Gastrocnemius medialis (tissue), 4 donors: ENCODE data around the gene GRAP. TPM values are rescaled to one million over a fixed set of nuclear protein-coding genes. Genes with fewer than 3 reads are reported as not detected.
"Not testable (repeated sequence)": the region's sequence is repeated elsewhere in the genome, so short reads cannot be mapped to it uniquely, and the experiment has no call there.

ENCODE experiments used
- ATAC-seq, 2 donors: fragments of 150-250 bp; one replicate each; pipeline ENCODE4 v1.9.1; 2016
- DNase-seq, 2 donors: peaks; one replicate each; pipeline ENCODE4 v3.0.0-alpha.2; 2019
- H3K27ac ChIP-seq, 4 donors: fragments of 200-600 bp; sonication (generic); 1 replicate in 1 of 4; 2 replicates in 3 of 4; pipeline ENCODE4 v1.5.1; 2016 to 2018; ENCODE audit warnings: mild to moderate bottlenecking in 2 of 4, moderate library complexity in 1 of 4
- H3K27me3 ChIP-seq, 3 donors: fragments of 200-600 bp; sonication (generic) in 2 of 3; 1 replicate in 1 of 3; 2 replicates in 2 of 3; pipeline versions ENCODE4 v1.5.1 to v1.6.0; 2016 to 2019; ENCODE audit warnings: mild to moderate bottlenecking in 1 of 3, moderate library complexity in 1 of 3
- H3K36me3 ChIP-seq, 2 donors: fragments of 200-600 bp; sonication (generic) in 1 of 2; one replicate each; pipeline ENCODE4 v1.5.1; 2017 to 2018
- H3K4me1 ChIP-seq, 2 donors: fragments of 200-600 bp; sonication (generic) in 1 of 2; one replicate each; pipeline ENCODE4 v1.5.1; 2016 to 2017; ENCODE audit warnings: mild to moderate bottlenecking in 2 of 2
- H3K4me3 ChIP-seq, 4 donors: fragments of 200-600 bp; sonication (generic) in 3 of 4; 1 replicate in 1 of 4; 2 replicates in 3 of 4; pipeline ENCODE4 v1.5.1; 2016 to 2019; ENCODE audit warnings: mild to moderate bottlenecking in 2 of 4
- H3K9me3 ChIP-seq, 3 donors: fragments of 200-600 bp; sonication (generic) in 2 of 3; 1 replicate in 1 of 3; 2 replicates in 2 of 3; pipeline ENCODE4 v1.5.1; 2016 to 2019
- CTCF ChIP-seq, 5 experiments: fragments of 450-650 bp in 3 of 5; fragments of 200-600 bp in 2 of 5; sonication (generic) in 2 of 5; IDR thresholded peaks in 4 of 5; conservative IDR thresholded peaks in 1 of 5; 1 replicate in 4 of 5; 2 replicates in 1 of 5; pipeline ENCODE4 v1.5.1; 2016 to 2019; ENCODE audit warnings: antibody characterized with exemption in 5 of 5, mild to moderate bottlenecking in 3 of 5, moderate library complexity in 3 of 5
- POLR2A ChIP-seq, 2 donors: fragments of 450-650 bp; IDR thresholded peaks; one replicate each; pipeline ENCODE4 v1.6.1; 2017; ENCODE audit warnings: antibody characterized with exemption in 2 of 2, mild to moderate bottlenecking in 2 of 2, moderate library complexity in 2 of 2
- in situ Hi-C, 4 donors: fragments of 200-750 bp; cut with MboI; loops; one replicate each; pipeline versions ENCODE4 v1.15.0 to v1.8.0; 2017; ENCODE audit warnings: low sequenced_read_pairs in 4 of 4
- intact Hi-C: fragments of 100-400 bp; cut with DNase I; formaldehyde crosslinking; loops from one replicate; pipeline ENCODE4 v1.15.1; 2023; ENCODE audit warnings: low total_unique reads
- total RNA-seq, 4 donors: library from RNA; depleted of rRNA; stranded (reverse); fragments of >200 nt; gene quantifications; one replicate each; pipeline versions ENCODE4 v1.1.0 to v1.2.3, GENCODE V29; 2016

The GRAP gene
- total RNA-seq, 4 donors from 2014 or later: 0.36 to 1.7 (median 0.94) TPM

GRCh38 chr17:19021622-19022083 lies 25.1 kb downstream of the GRAP start:
- in situ Hi-C loops: loop anchor here in 1 of 4 donors (25.0 kb wide), 1 partner anchor 209 kb away; no protein-coding TSS in a partner anchor
- TF ChIP-seq CTCF (IDR thresholded peaks at IDR 0.05 in 4 of 5, conservative IDR thresholded peaks at IDR 0.05 in 1 of 5) (no peak), POLR2A (IDR thresholded peaks at IDR 0.05) (no peak)
- Histone ChIP-seq H3K36me3 (no peaks in the 10 kb centered on the region), H3K27ac (no peak overlapping the region), H3K4me1 (no peaks in the 10 kb centered on the region), H3K27me3 (no peaks in the 10 kb centered on the region), H3K9me3 (no peaks in the 10 kb centered on the region), H3K4me3 (no peak overlapping the region)
- intact Hi-C loops: loop anchor here (5.0 kb wide), 1 partner anchor 54 kb away; no protein-coding TSS in a partner anchor
- DNase-seq (no peak), ATAC-seq (no peak)

GRCh38 chr17:19021011-19021621 lies 25.6 kb downstream of the GRAP start:
- ATAC-seq, H3K27ac ChIP-seq, DNase-seq, H3K4me1 ChIP-seq, H3K9me3 ChIP-seq, H3K27me3 ChIP-seq, H3K36me3 ChIP-seq, H3K4me3 ChIP-seq: not testable (repeated sequence)
- intact Hi-C loops (loop anchor here (5.0 kb wide), 1 partner anchor 54 kb away; no protein-coding TSS in a partner anchor), in situ Hi-C loops (loop anchor here in 1 of 4 donors (25.0 kb wide), 1 partner anchor 209 kb away; no protein-coding TSS in a partner anchor)

GRCh38 chr17:19020016-19020415 lies 26.7 kb downstream of the GRAP start:
- TF ChIP-seq CTCF (IDR thresholded peaks at IDR 0.05 in 4 of 5, conservative IDR thresholded peaks at IDR 0.05 in 1 of 5) (no peak), POLR2A (IDR thresholded peaks at IDR 0.05) (no peak)
- no peak for DNase-seq
- in situ Hi-C loops (loop anchor here in 1 of 4 donors (25.0 kb wide), 1 partner anchor 208 kb away; no protein-coding TSS in a partner anchor), intact Hi-C loops (loop anchor here (5.0 kb wide), 1 partner anchor 53 kb away; no protein-coding TSS in a partner anchor)
- Histone ChIP-seq H3K9me3 (no peaks in the 10 kb centered on the region), H3K27me3 (no peaks in the 10 kb centered on the region), H3K27ac (no peak overlapping the region), H3K4me3 (no peak overlapping the region), H3K4me1 (no peaks in the 10 kb centered on the region), H3K36me3 (no peaks in the 10 kb centered on the region)
- ATAC-seq: no peak

- no peak overlapping the region for H3K27ac ChIP-seq
- H3K27me3 ChIP-seq: no peaks in the 10 kb centered on the region
- DNase-seq: no peak
- H3K4me3 ChIP-seq: no peak overlapping the region
- intact Hi-C loops (loop anchor here (5.0 kb wide), 1 partner anchor 37 kb away; no protein-coding TSS in a partner anchor), in situ Hi-C loops (loop anchor here in 2 of 4 donors (10.0 to 25.0 kb wide), 2 partner anchors 54 to 207 kb away; no protein-coding TSS in a partner anchor)
- no peak for ATAC-seq
- H3K36me3 ChIP-seq: no peaks in the 10 kb centered on the region
- TF ChIP-seq CTCF (IDR thresholded peaks at IDR 0.05 in 4 of 5, conservative IDR thresholded peaks at IDR 0.05 in 1 of 5) (no peak), POLR2A (IDR thresholded peaks at IDR 0.05) (no peak)
- H3K4me1 ChIP-seq: no peaks in the 10 kb centered on the region
- no peaks in the 10 kb centered on the region for H3K9me3 ChIP-seq
Observed at GRCh38 chr17:19019041-19019941, 27.5 kb downstream of the GRAP start.

- Histone ChIP-seq H3K4me1 (no peaks in the 10 kb centered on the region), H3K36me3 (no peaks in the 10 kb centered on the region), H3K9me3 (no peaks in the 10 kb centered on the region), H3K4me3 (no peak overlapping the region), H3K27me3 (no peaks in the 10 kb centered on the region), H3K27ac (no peak overlapping the region)
- intact Hi-C loops: loop anchor here (5.0 kb wide), 1 partner anchor 36 kb away; no protein-coding TSS in a partner anchor
- no peak for TF ChIP-seq CTCF (IDR thresholded peaks at IDR 0.05 in 4 of 5, conservative IDR thresholded peaks at IDR 0.05 in 1 of 5)
- TF ChIP-seq POLR2A (IDR thresholded peaks at IDR 0.05): no peak
- ATAC-seq: no peak
- no peak for DNase-seq
- in situ Hi-C loops: loop anchor here in 2 of 4 donors (10.0 to 25.0 kb wide), 2 partner anchors 54 to 206 kb away; no protein-coding TSS in a partner anchor
Observed at GRCh38 chr17:19018600-19018950, 28.2 kb downstream of the GRAP start.
